HepG2 (cell line): ENCODE data around the gene HOXA9. TPM values are rescaled to one million over a fixed set of nuclear protein-coding genes. Genes with fewer than 3 reads are reported as not detected.
A peak's percentile ranks its signal among the peaks of the same experiment; 100 is the strongest.

Experiments used
- ATAD3A ChIP-seq: sonication (generic); formaldehyde crosslinking; IDR thresholded peaks from 2 replicates; pipeline ENCODE4 v1.4.0; 2020; ENCODE audit warnings: missing genetic modification reagents
- CEBPG ChIP-seq: IDR thresholded peaks from 2 replicates; pipeline ENCODE4 v1.6.1; 2016
- CTCF ChIP-seq: sonication (generic); formaldehyde crosslinking; IDR thresholded peaks from 2 replicates; pipeline ENCODE4 v1.5.0; 2020; ENCODE audit warnings: mild to moderate bottlenecking, missing genetic modification reagents, moderate library complexity
- DNMT1 ChIP-seq: sonication (generic); formaldehyde crosslinking; IDR thresholded peaks from 2 replicates; pipeline ENCODE4 v1.5.1; 2020; ENCODE audit warnings: mild to moderate bottlenecking, missing genetic modification reagents
- DRAP1 ChIP-seq: IDR thresholded peaks from 2 replicates; pipeline ENCODE4 v1.6.1; 2016; ENCODE audit warnings: missing genetic modification reagents, missing compliant biosample characterization
- KLF9 ChIP-seq: IDR thresholded peaks from 2 replicates; pipeline ENCODE4 v1.6.1; 2016; ENCODE audit warnings: low read depth
- KMT2A ChIP-seq: sonication (generic); formaldehyde crosslinking; IDR thresholded peaks from 2 replicates; pipeline ENCODE4 v1.4.0; 2020; ENCODE audit warnings: missing genetic modification reagents
- MAZ ChIP-seq, 2 experiments: sonication (generic) in 1 of 2; formaldehyde crosslinking in 1 of 2; IDR thresholded peaks; 2 replicates each; pipeline versions ENCODE4 v1.5.0 to v1.6.1; 2012 to 2020; ENCODE audit warnings: low read depth in 2 of 2, mild to moderate bottlenecking in 2 of 2, borderline replicate concordance in 1 of 2, improper control_type of control experiment in 1 of 2, low read length in 1 of 2, missing genetic modification reagents in 1 of 2, moderate library complexity in 1 of 2
- MLX ChIP-seq: IDR thresholded peaks from 2 replicates; pipeline ENCODE4 v1.6.1; 2016
- NKX3-1 ChIP-seq: sonication (generic); formaldehyde crosslinking; IDR thresholded peaks from 2 replicates; pipeline ENCODE4 v1.5.0; 2020; ENCODE audit warnings: missing genetic modification reagents
- NONO ChIP-seq, 2 experiments: fragments of 450-650 bp in 1 of 2; sonication (generic) in 1 of 2; formaldehyde crosslinking in 1 of 2; IDR thresholded peaks in 1 of 2; conservative IDR thresholded peaks in 1 of 2; 2 replicates each; pipeline versions ENCODE4 v1.6.1 to v1.8.0; 2017 to 2022; ENCODE audit warnings: mild to moderate bottlenecking in 1 of 2, missing genetic modification reagents in 1 of 2, moderate library complexity in 1 of 2
- POGZ ChIP-seq: sonication (generic); formaldehyde crosslinking; IDR thresholded peaks from 2 replicates; pipeline ENCODE4 v1.4.0; 2020; ENCODE audit warnings: mild to moderate bottlenecking, missing genetic modification reagents
- RARA ChIP-seq: IDR thresholded peaks from 2 replicates; pipeline ENCODE4 v1.6.1; 2016; ENCODE audit warnings: missing genetic modification reagents, missing compliant biosample characterization
- RXRB ChIP-seq: IDR thresholded peaks from 2 replicates; pipeline ENCODE4 v1.6.1; 2016; ENCODE audit warnings: borderline replicate concordance, missing genetic modification reagents, missing compliant biosample characterization
- SAP130 ChIP-seq: IDR thresholded peaks from 2 replicates; pipeline ENCODE4 v1.6.1; 2016; ENCODE audit warnings: low read depth
- TFE3 ChIP-seq: IDR thresholded peaks from 2 replicates; pipeline ENCODE4 v1.6.1; 2016
- TGIF2 ChIP-seq: IDR thresholded peaks from 2 replicates; pipeline ENCODE4 v1.6.1; 2016; ENCODE audit warnings: control low read depth, missing compliant biosample characterization
- ZC3H13 ChIP-seq: sonication (generic); formaldehyde crosslinking; IDR thresholded peaks from 2 replicates; pipeline ENCODE4 v1.8.1; 2023; ENCODE audit warnings: mild to moderate bottlenecking, missing genetic modification reagents, moderate library complexity
- ZFP91 ChIP-seq: sonication (generic); formaldehyde crosslinking; IDR thresholded peaks from 2 replicates; pipeline ENCODE4 v1.9.0; 2022; ENCODE audit warnings: missing genetic modification reagents, mild to moderate bottlenecking, borderline replicate concordance
- ZNF24 ChIP-seq: fragments of 450-650 bp; IDR thresholded peaks from 2 replicates; pipeline ENCODE4 v1.6.1; 2017; ENCODE audit warnings: antibody characterized with exemption, mild to moderate bottlenecking
- ZNF546 ChIP-seq: sonication (generic); formaldehyde crosslinking; conservative IDR thresholded peaks from 2 replicates; pipeline ENCODE4 v1.8.1; 2023; ENCODE audit warnings: mild to moderate bottlenecking, missing genetic modification reagents
- polyA plus RNA-seq, 8 experiments: library from polyadenylated mRNA; depleted of rRNA in 3 of 8; stranded (reverse) in 7 of 8; unstranded in 1 of 8; fragments of >200 nt; fragmentation: Illumina TruSeq in 4 of 8; extraction: Trizol in 4 of 8; gene quantifications; 2 replicates each; pipeline versions ENCODE4 v1.2.1 to v1.2.3, GENCODE V29; 2011 to 2016; ENCODE audit warnings: low read depth in 4 of 8, missing spikeins in 1 of 8, mixed read lengths in 1 of 8; ENCODE audit not compliant: insufficient read depth in 1 of 8
- total RNA-seq, 5 experiments: library from RNA; depleted of rRNA; stranded (reverse); fragments of >200 nt; fragmentation: Illumina TruSeq; extraction: Trizol; gene quantifications; 2 replicates each; pipeline ENCODE4 v1.2.3, GENCODE V29; 2016; ENCODE audit warnings: low read depth in 1 of 5

The HOXA9 gene
- total and polyA plus RNA-seq, 2 of the 13 experiments (the other 11 are each of a cell fraction or from before 2014, with no cell fraction given) = not detected

GRCh38 chr7:27143023-27143949 lies 22.1 kb downstream of the HOXA9 start, which contains the start of gene HOXA5 (continued):
- TF ChIP-seq RXRB (peak; percentile 20; the same call in 1 of the 2 replicates), ZC3H13 (CRISPR knock-in tag) (peak; percentile 63), TGIF2 (CRISPR knock-in tag) (no peak), TFE3 (CRISPR knock-in tag) (peak; percentile 16; the same call in 1 of the 2 replicates), ZFP91 (CRISPR knock-in tag) (0 out of 2 replicates have a peak, but pooled peaks have one; percentile 45), ZNF546 (no peak), RARA (peak; percentile 54; the same call in 1 of the 2 replicates), SAP130 (CRISPR knock-in tag) (peak; percentile 58), MAZ (IDR thresholded peaks at IDR 0.05; ENCODE audit: borderline replicate concordance, low read depth, low read length) (no peak), MAZ (CRISPR knock-in tag; IDR thresholded peaks at IDR 0.05; ENCODE audit: low read depth) (0 out of 2 replicates have a peak, but pooled peaks have one; percentile 25), KMT2A (CRISPR knock-in tag) (peak; percentile 37; the same call in 1 of the 2 replicates), ATAD3A (no peak), ZNF24 (no peak), MLX (CRISPR knock-in tag) (peak; percentile 52; the same call in 1 of the 2 replicates), DNMT1 (CRISPR knock-in tag) (no peak), POGZ (CRISPR knock-in tag) (peak; percentile 82), CTCF (CRISPR knock-in tag) (peak; percentile 77), DRAP1 (CRISPR knock-in tag) (peak; percentile 56), KLF9 (CRISPR knock-in tag) (no peak), NONO (IDR thresholded peaks at IDR 0.05) (no peak), NONO (CRISPR knock-in tag; conservative IDR thresholded peaks at IDR 0.05) (no peak; the same call in none of the 2 replicates), NKX3-1 (CRISPR knock-in tag) (no peak), CEBPG (CRISPR knock-in tag) (peak; percentile 33)
